SK-N-MC (cell line): ENCODE results near the gene NPAS1.

Experiments used
- EZH2 ChIP-seq: fragments of 200-600 bp; sonication (generic); IDR thresholded peaks from one replicate; pipeline ENCODE4 v1.6.1; 2017; ENCODE audit warnings: antibody characterized with exemption
- POLR2AphosphoS5 ChIP-seq: IDR thresholded peaks from 2 replicates; pipeline ENCODE4 v1.6.1; 2012; ENCODE audit warnings: mild to moderate bottlenecking, low read depth, low read length, borderline replicate concordance

- TF ChIP-seq POLR2AphosphoS5: no peak
- no peak for TF ChIP-seq EZH2
Observed at GRCh38 chr19:47044946-47045866, 25.6 kb downstream of the NPAS1 start.
